Activated naive CD4-positive, alpha-beta T cell treated with anti-CD3 and anti-CD28 coated beads, Interleukin-2, amount 50 U/mL, for 24 hours (primary cell): ENCODE results near the gene CIC.

ENCODE experiments used
- H3K27ac Mint-ChIP-seq: one replicate; pipeline ENCODE4 v1.8.0; 2021; ENCODE audit warnings: mild to moderate bottlenecking, mixed read lengths
- H3K27me3 Mint-ChIP-seq: one replicate; pipeline ENCODE4 v1.8.0; 2021; ENCODE audit warnings: mixed read lengths
- H3K36me3 Mint-ChIP-seq: one replicate; pipeline ENCODE4 v1.8.0; 2021; ENCODE audit warnings: mixed read lengths
- H3K4me1 Mint-ChIP-seq: one replicate; pipeline ENCODE4 v1.8.0; 2021; ENCODE audit warnings: mixed read lengths
- H3K4me3 Mint-ChIP-seq: one replicate; pipeline ENCODE4 v1.8.0; 2021; ENCODE audit warnings: mild to moderate bottlenecking, mixed read lengths
- H3K9me3 Mint-ChIP-seq: one replicate; pipeline ENCODE4 v1.8.0; 2021; ENCODE audit warnings: mixed read lengths

Gene CIC

GRCh38 chr19:42267644-42268141 lies 1.4 kb upstream of the CIC start:
- H3K9me3 Mint-ChIP-seq, result no peaks in the 10 kb centered on the region
- peaks cover 29% of the 10 kb centered on the region for H3K4me1 Mint-ChIP-seq
- H3K27me3 Mint-ChIP-seq, result no peaks in the 10 kb centered on the region
- no peaks in the 10 kb centered on the region for H3K36me3 Mint-ChIP-seq
- no peak overlapping the region for H3K4me3 Mint-ChIP-seq
- no peak overlapping the region for H3K27ac Mint-ChIP-seq

- no peak overlapping the region for H3K27ac Mint-ChIP-seq
- no peak overlapping the region for H3K4me3 Mint-ChIP-seq
- no peaks in the 10 kb centered on the region for H3K9me3 Mint-ChIP-seq
- H3K36me3 Mint-ChIP-seq, result no peaks in the 10 kb centered on the region
- H3K27me3 Mint-ChIP-seq, result no peaks in the 10 kb centered on the region
- H3K4me1 Mint-ChIP-seq, result peaks cover 32% of the 10 kb centered on the region
These were observed 829 bp upstream of the CIC start for GRCh38 chr19:42268142-42268703.

GRCh38 chr19:42269478-42270345 lies 660 bp downstream of the CIC start:
- no peaks in the 10 kb centered on the region for H3K9me3 Mint-ChIP-seq
- H3K27ac Mint-ChIP-seq, result peak overlapping the region; percentile 99
- H3K27me3 Mint-ChIP-seq, result no peaks in the 10 kb centered on the region
- no peak overlapping the region for H3K4me3 Mint-ChIP-seq
- H3K4me1 Mint-ChIP-seq, result peaks cover 40% of the 10 kb centered on the region
- H3K36me3 Mint-ChIP-seq, result peaks cover 1% of the 10 kb centered on the region

- Mint-ChIP-seq H3K27me3 (no peaks in the 10 kb centered on the region), H3K27ac (peak overlapping the region; percentile 99), H3K4me1 (peaks cover 46% of the 10 kb centered on the region), H3K4me3 (no peak overlapping the region), H3K9me3 (no peaks in the 10 kb centered on the region), H3K36me3 (peaks cover 3% of the 10 kb centered on the region)
These were observed 1.4 kb downstream of the CIC start for GRCh38 chr19:42270346-42271044.

GRCh38 chr19:42271045-42271419 lies 2.0 kb downstream of the CIC start:
- no peaks in the 10 kb centered on the region for H3K27me3 Mint-ChIP-seq
- peak overlapping the region; percentile 53 for H3K4me3 Mint-ChIP-seq
- peak overlapping the region; percentile 87 for H3K27ac Mint-ChIP-seq
- H3K36me3 Mint-ChIP-seq, result peaks cover 3% of the 10 kb centered on the region
- no peaks in the 10 kb centered on the region for H3K9me3 Mint-ChIP-seq
- H3K4me1 Mint-ChIP-seq, result peaks cover 49% of the 10 kb centered on the region

- Mint-ChIP-seq H3K27ac (no peak overlapping the region), H3K9me3 (no peaks in the 10 kb centered on the region), H3K27me3 (no peaks in the 10 kb centered on the region), H3K4me3 (no peak overlapping the region), H3K36me3 (peaks cover 3% of the 10 kb centered on the region), H3K4me1 (peaks cover 57% of the 10 kb centered on the region)
These were observed 2.9 kb downstream of the CIC start for GRCh38 chr19:42271861-42272534.

GRCh38 chr19:42272535-42272897 lies 3.5 kb downstream of the CIC start:
- Mint-ChIP-seq H3K4me1 (peaks cover 59% of the 10 kb centered on the region), H3K4me3 (no peak overlapping the region), H3K36me3 (peaks cover 3% of the 10 kb centered on the region), H3K27ac (no peak overlapping the region), H3K9me3 (no peaks in the 10 kb centered on the region), H3K27me3 (no peaks in the 10 kb centered on the region)

- H3K27me3 Mint-ChIP-seq, result no peaks in the 10 kb centered on the region
- H3K4me3 Mint-ChIP-seq, result no peak overlapping the region
- no peak overlapping the region for H3K27ac Mint-ChIP-seq
- H3K4me1 Mint-ChIP-seq, result peaks cover 54% of the 10 kb centered on the region
- H3K9me3 Mint-ChIP-seq, result no peaks in the 10 kb centered on the region
- peaks cover 3% of the 10 kb centered on the region for H3K36me3 Mint-ChIP-seq
These were observed 3.9 kb downstream of the CIC start for GRCh38 chr19:42272989-42273406.

- Mint-ChIP-seq H3K27ac (no peak overlapping the region), H3K36me3 (peaks cover 3% of the 10 kb centered on the region), H3K4me1 (peaks cover 57% of the 10 kb centered on the region), H3K9me3 (no peaks in the 10 kb centered on the region), H3K27me3 (no peaks in the 10 kb centered on the region), H3K4me3 (peak overlapping the region; percentile 3)
These were observed 4.5 kb downstream of the CIC start for GRCh38 chr19:42273407-42274064.

- Mint-ChIP-seq H3K27me3 (no peaks in the 10 kb centered on the region), H3K4me1 (peaks cover 63% of the 10 kb centered on the region), H3K27ac (peak overlapping the region; percentile 46), H3K4me3 (no peak overlapping the region), H3K36me3 (peaks cover 3% of the 10 kb centered on the region), H3K9me3 (no peaks in the 10 kb centered on the region)
These were observed 5.1 kb downstream of the CIC start for GRCh38 chr19:42274065-42274682.

- Mint-ChIP-seq H3K4me3 (no peak overlapping the region), H3K27me3 (no peaks in the 10 kb centered on the region), H3K36me3 (peaks cover 3% of the 10 kb centered on the region), H3K27ac (no peak overlapping the region), H3K9me3 (no peaks in the 10 kb centered on the region), H3K4me1 (peaks cover 63% of the 10 kb centered on the region)
These were observed 6.1 kb downstream of the CIC start for GRCh38 chr19:42275103-42275502.

- no peaks in the 10 kb centered on the region for H3K27me3 Mint-ChIP-seq
- H3K4me1 Mint-ChIP-seq, result peaks cover 59% of the 10 kb centered on the region
- peaks cover 3% of the 10 kb centered on the region for H3K36me3 Mint-ChIP-seq
- no peak overlapping the region for H3K27ac Mint-ChIP-seq
- H3K4me3 Mint-ChIP-seq, result no peak overlapping the region
- no peaks in the 10 kb centered on the region for H3K9me3 Mint-ChIP-seq
These were observed 6.5 kb downstream of the CIC start for GRCh38 chr19:42275517-42275916.

GRCh38 chr19:42276284-42276683 lies 7.2 kb downstream of the CIC start:
- no peak overlapping the region for H3K27ac Mint-ChIP-seq
- H3K36me3 Mint-ChIP-seq, result peaks cover 3% of the 10 kb centered on the region
- peaks cover 55% of the 10 kb centered on the region for H3K4me1 Mint-ChIP-seq
- no peaks in the 10 kb centered on the region for H3K27me3 Mint-ChIP-seq
- no peaks in the 10 kb centered on the region for H3K9me3 Mint-ChIP-seq
- peak overlapping the region; percentile 1 for H3K4me3 Mint-ChIP-seq

GRCh38 chr19:42276821-42277220 lies 7.8 kb downstream of the CIC start:
- H3K27me3 Mint-ChIP-seq, result no peaks in the 10 kb centered on the region
- H3K4me1 Mint-ChIP-seq, result peaks cover 56% of the 10 kb centered on the region
- H3K9me3 Mint-ChIP-seq, result no peaks in the 10 kb centered on the region
- H3K36me3 Mint-ChIP-seq, result peaks cover 3% of the 10 kb centered on the region
- no peak overlapping the region for H3K27ac Mint-ChIP-seq
- H3K4me3 Mint-ChIP-seq, result no peak overlapping the region
